ENCODE data around the gene OR51I1.

- TF ChIP-seq CTCF (conservative IDR thresholded peaks at IDR 0.05) (no peak), ZFX (IDR thresholded peaks at IDR 0.05) (no peak)
Measured at GRCh38 chr11:5489576-5490357, 48.5 kb upstream of the OR51I1 start.

All from C4-2B (cell line).